C4-2B (cell line): ENCODE measurements around the gene MTFR1L.

Source experiments
- H3K27ac ChIP-seq: fragments of 450-650 bp; 2 replicates; pipeline ENCODE4 v1.5.1; 2017
- ZFX ChIP-seq: fragments of 450-650 bp; IDR thresholded peaks from 2 replicates; pipeline ENCODE4 v1.6.1; 2017
- TF ChIP-seq, protein P1 (sequence below): fragments of 450-650 bp; conservative IDR thresholded peaks from 2 replicates; pipeline ENCODE4 v1.5.1; 2017; ENCODE audit warnings: mild to moderate bottlenecking

MTFR1L gene

GRCh38 chr1:25804244-25804963 is 15.3 kb upstream of the MTFR1L start:
- no peak overlapping the region for H3K27ac ChIP-seq
- no peak for TF ChIP-seq ZFX
- TF ChIP-seq, protein P1, sequence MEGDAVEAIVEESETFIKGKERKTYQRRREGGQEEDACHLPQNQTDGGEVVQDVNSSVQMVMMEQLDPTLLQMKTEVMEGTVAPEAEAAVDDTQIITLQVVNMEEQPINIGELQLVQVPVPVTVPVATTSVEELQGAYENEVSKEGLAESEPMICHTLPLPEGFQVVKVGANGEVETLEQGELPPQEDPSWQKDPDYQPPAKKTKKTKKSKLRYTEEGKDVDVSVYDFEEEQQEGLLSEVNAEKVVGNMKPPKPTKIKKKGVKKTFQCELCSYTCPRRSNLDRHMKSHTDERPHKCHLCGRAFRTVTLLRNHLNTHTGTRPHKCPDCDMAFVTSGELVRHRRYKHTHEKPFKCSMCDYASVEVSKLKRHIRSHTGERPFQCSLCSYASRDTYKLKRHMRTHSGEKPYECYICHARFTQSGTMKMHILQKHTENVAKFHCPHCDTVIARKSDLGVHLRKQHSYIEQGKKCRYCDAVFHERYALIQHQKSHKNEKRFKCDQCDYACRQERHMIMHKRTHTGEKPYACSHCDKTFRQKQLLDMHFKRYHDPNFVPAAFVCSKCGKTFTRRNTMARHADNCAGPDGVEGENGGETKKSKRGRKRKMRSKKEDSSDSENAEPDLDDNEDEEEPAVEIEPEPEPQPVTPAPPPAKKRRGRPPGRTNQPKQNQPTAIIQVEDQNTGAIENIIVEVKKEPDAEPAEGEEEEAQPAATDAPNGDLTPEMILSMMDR, result no peak

GRCh38 chr1:25804964-25805862 is 14.5 kb upstream of the MTFR1L start:
- TF ChIP-seq ZFX, result no peak
- TF ChIP-seq, protein P1, result no peak
- H3K27ac ChIP-seq, result peak overlapping the region; percentile 16

GRCh38 chr1:25805863-25806225 is 13.9 kb upstream of the MTFR1L start:
- H3K27ac ChIP-seq, result peak overlapping the region; percentile 16
- TF ChIP-seq ZFX, result no peak
- TF ChIP-seq, protein P1, result no peak

DNA sequence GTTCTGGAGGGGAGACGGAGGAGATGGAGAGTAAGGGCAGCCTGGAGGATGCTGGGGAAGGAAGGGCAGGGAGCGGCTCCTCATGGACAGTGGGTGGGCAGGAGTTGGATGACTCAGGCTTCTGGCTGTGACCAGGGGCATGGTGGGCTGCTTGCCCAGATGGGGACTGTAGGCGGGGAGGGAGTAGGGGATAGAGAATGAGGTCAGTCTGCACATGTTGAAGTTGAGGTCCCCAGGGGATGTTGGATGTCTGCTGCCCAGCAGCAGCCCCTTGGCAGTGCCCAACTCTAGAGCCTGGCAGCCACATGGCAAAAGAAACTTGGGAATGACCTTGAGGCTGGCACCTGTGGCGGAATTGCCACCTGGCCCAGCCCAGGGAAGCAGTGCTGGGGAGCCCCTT is 13.3 kb upstream of the MTFR1L start:
- TF ChIP-seq, protein P1, result no peak
- H3K27ac ChIP-seq, result peak overlapping the region; percentile 16

DNA sequence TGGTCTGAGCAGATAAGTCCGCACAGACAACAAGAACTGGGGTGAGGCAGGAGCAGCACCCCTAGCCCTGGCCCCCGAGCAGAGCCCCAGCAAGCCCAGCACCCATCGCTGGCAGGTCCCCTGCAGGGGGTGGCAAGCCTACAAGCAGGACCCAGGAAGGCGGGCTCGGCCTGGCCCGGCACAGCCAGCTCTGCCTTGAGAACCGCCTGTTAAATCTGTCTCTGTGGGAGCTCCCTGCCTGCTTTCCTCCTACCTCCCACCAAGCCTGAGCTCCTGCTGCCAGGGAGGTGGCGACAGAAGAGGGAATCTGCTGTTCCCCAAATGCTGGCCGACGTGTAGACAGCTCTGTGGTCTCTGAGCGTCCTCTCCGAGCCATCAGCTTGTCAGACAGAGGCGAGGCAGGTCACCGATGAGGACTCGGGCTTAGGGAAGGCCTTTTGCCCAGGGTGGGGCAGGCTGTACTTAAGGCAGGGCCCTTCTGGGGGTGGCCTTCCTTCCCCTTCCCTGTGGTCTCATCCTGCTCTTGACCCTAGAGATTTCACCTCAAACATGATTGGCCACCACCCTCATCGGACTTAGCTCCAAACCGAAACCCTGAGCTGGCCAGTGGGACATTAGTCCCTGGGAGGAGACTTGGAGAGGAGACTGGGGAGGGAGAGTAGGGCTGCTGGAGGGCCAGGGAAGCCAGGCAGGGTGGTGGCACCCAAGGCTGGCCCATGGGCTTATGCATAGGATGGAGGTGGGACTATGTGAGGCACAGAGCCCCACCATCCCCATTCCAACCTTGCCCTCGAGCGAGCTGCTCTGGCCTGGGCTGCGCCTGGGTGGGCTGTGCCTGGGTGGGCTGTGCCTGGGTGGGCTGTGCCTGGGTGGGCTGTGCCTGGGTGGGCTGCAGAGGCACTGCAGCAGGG is 12.0 kb upstream of the MTFR1L start:
- H3K27ac ChIP-seq, result peak overlapping the region; percentile 93
- TF ChIP-seq ZFX, result no peak
- TF ChIP-seq, protein P1, result no peak

DNA sequence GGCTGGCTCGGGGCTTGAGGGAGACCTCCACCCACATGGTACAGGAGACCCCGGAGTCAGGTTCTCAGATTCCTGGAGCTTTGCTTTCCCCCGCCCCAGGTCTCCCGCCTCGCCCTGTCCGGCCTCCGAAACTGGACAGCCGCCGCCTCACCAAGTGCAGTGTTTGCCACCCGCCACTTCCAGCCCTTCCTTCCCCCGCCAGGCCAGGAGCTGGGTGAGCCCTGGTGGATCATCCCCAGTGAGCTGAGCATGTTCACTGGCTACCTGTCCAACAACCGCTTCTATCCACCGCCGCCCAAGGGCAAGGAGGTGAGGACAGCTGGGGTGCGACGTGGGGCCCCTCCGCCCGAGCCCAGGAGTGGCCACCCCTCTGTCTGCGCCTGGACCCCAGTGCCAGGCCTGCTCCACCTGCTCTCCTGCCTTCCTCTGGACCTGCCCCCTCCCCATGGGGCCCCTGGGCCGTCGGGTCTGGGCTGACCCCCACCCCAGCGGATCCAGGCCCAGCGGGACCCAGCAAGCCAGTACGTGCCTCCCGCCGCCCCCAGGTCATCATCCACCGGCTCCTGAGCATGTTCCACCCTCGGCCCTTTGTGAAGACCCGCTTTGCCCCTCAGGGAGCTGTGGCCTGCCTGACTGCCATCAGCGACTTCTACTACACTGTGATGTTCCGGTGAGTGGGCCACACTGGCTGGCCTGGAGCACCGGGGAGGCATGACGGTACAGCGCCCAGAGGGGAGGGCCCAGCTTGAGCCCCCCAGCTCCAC is 11.1 kb upstream of the MTFR1L start:
- peak overlapping the region; percentile 93 for H3K27ac ChIP-seq
- TF ChIP-seq, protein P1, result no peak
- TF ChIP-seq ZFX, result no peak
